GM12875 (cell line): ENCODE measurements around the gene BTBD19.

Source experiments
- H3K4me3 ChIP-seq: one replicate; pipeline ENCODE4 v1.5.1; 2011; ENCODE audit warnings: low read depth, low read length, control low read depth
- TF ChIP-seq, protein P1 (sequence below): IDR thresholded peaks from 2 replicates; pipeline ENCODE4 v1.5.1; 2011; ENCODE audit warnings: low read depth, mild to moderate bottlenecking, control low read depth, inconsistent platforms, low read length, moderate library complexity, borderline replicate concordance; ENCODE audit not compliant: insufficient read depth

Gene BTBD19

DNA sequence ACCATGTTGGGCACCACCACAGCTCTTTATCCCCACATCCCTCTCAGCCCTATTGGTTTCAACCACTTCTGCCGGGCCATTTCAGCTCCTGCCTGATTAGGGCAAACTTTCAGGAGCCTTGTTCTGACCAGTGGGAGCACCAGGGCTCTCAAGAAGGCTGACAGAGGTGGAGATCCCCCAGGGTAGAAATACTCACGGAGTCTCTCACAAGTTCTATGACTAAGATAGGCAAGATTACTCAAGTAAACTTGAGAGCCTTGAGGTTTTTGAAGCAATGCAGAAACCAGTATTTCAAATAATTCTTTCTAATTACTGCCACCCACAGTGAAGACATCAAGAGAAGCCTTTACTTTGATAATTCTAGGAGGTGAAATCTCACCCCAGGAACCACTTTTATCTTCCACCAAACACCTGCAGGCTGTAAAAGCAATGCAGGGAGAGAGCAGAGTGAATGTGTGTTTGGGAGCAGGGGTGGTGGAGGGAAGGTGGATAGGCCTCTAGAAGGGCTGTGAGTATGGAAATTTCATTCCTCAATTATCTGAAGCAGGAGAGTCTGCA, 41.3 kb downstream of the BTBD19 start:
- H3K4me3 ChIP-seq = no peak overlapping the region
- TF ChIP-seq, protein P1, sequence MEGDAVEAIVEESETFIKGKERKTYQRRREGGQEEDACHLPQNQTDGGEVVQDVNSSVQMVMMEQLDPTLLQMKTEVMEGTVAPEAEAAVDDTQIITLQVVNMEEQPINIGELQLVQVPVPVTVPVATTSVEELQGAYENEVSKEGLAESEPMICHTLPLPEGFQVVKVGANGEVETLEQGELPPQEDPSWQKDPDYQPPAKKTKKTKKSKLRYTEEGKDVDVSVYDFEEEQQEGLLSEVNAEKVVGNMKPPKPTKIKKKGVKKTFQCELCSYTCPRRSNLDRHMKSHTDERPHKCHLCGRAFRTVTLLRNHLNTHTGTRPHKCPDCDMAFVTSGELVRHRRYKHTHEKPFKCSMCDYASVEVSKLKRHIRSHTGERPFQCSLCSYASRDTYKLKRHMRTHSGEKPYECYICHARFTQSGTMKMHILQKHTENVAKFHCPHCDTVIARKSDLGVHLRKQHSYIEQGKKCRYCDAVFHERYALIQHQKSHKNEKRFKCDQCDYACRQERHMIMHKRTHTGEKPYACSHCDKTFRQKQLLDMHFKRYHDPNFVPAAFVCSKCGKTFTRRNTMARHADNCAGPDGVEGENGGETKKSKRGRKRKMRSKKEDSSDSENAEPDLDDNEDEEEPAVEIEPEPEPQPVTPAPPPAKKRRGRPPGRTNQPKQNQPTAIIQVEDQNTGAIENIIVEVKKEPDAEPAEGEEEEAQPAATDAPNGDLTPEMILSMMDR = no peak

DNA sequence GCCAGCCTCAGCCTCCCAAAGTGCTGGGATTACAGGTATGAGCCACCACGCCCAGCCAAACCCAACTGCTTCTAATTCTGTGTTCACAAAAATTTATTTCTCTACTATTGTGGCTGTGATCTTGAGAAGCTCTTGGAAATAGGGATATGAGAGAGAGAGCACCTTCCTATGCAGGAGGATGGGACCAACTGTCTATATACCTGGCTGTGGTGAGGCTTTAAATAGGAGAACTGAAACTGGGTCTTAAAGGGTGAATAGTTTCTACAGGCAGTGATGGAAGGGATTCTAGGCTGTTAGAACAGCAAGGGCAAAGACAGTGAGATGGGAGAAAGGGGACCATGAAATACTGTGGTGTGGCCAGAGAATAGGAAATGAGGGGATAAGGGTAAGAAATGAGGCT, 43.0 kb downstream of the BTBD19 start:
- H3K4me3 ChIP-seq = no peak overlapping the region
- TF ChIP-seq, protein P1 = no peak

DNA sequence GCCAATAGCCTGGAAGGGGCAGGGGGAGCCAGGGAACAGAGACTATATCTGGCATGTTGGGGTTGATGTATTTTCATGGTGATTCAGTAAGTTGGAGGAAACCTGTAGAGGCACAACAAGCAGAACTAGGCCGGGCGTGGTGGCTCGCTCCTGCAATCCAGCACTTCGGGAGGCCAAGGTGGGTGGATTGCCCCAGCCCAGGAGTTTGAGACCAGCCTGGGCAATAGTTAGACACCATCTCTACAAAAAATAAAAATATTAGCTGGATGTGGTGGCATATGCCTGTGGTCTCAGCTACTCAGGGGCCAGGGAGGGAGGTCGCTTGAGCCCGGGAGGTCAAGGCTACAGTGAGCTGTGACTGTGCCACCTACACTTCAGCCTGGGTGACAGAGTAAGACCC, 44.9 kb downstream of the BTBD19 start:
- TF ChIP-seq, protein P1 = no peak
- no peak overlapping the region for H3K4me3 ChIP-seq

DNA sequence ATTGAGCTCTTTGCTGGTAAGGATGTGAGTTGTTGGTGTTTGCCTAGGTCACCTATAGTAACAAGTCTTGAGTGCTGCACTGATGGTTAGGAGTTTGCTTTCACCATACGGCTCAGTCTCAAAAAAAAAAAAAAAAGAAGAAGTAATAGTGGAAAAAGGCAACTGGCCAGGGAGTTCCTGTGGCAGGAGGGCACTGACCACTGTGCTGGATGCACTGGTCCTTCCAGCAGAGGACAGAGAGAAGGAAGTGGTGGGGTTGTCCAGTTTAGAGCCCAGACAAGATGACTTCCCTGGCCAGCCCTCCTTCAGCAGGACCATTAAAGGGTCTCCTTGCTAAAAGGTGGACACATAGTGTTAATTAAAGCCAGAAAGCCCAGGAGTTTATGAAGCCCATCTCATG, 46.6 kb downstream of the BTBD19 start:
- H3K4me3 ChIP-seq = no peak overlapping the region
- TF ChIP-seq, protein P1 = no peak

DNA sequence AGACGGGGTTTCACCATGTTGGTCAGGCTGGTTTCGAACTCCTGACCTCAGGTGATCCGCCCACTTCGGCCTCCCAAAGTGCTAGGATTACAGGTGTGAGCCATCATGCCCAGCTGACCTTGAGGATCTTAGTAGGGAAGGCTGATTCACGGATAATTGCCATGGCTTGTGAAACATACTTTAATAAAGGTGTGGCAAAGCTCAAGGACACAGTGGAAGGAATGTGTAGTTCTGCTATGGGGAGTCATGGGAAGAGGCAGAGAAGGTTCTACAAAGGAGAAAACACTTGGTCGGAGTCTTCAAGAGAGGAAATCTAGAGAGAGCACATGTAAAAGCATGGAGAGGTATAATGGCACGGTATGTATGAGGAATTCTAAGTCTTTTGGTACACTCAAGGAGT, 47.4 kb downstream of the BTBD19 start:
- TF ChIP-seq, protein P1 = no peak
- H3K4me3 ChIP-seq = no peak overlapping the region

DNA sequence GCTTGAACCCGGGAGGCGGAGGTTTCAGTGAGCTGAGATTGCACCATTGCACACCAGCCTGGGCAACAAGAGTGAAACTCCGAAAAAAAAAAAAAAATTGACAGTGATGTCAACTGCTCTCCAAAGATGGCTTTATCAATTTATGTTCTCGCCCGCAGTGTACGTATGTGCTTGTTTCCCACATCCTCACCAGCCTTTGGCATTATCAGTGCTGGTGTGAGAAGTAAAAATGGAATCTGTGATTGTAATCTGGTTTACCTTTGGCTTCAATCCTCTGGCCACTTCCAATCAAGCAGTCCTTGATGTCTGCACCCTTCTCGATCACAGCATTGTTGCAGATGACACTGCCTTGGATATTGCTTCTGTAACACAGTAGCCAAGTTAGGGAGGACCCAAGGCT, 49.1 kb downstream of the BTBD19 start:
- H3K4me3 ChIP-seq = no peak overlapping the region
- TF ChIP-seq, protein P1 = no peak

DNA sequence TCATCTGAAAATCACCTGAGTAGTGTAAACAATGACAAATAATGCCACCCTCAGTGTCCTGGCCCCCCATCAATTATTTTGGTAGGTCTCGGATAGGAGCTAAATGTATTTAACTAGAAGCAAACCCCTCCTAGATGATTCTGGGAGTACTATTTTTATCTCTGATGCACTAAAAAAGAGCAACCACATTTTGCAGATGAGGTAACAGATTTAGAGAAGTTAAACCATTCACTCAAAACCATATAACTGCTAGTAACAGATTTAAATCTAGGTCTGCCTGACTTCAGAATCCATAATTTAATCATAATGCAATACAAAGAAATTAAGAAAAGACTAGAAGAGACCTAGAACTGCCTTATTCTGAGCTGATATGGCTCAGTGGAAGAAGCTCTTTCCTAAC, 52.0 kb downstream of the BTBD19 start:
- H3K4me3 ChIP-seq = no peak overlapping the region
- TF ChIP-seq, protein P1 = no peak
